Activated CD4-positive, CD25-positive, alpha-beta regulatory T cell treated with anti-CD3 and anti-CD28 coated beads, Interleukin-2, amount 50 U/mL, for 72 hours (primary cell): ENCODE data around the gene GGT5.
"Not testable (repeated sequence)": the region's sequence is repeated elsewhere in the genome, so short reads cannot be mapped to it uniquely, and the experiment has no call there.

Source experiments
- DNase-seq: peaks from one replicate; pipeline ENCODE4 v3.0.0; 2021

The GGT5 gene

GRCh38 chr22:24262185-24262749 lies 17.4 kb upstream of the GGT5 start:
- not testable (repeated sequence) for DNase-seq

GRCh38 chr22:24259459-24259858 lies 14.6 kb upstream of the GGT5 start:
- peak; percentile 69 for DNase-seq

- not testable (repeated sequence) for DNase-seq
Measured at GRCh38 chr22:24256736-24257135, 11.9 kb upstream of the GGT5 start.

GRCh38 chr22:24256136-24256535 lies 11.3 kb upstream of the GGT5 start:
- not testable (repeated sequence) for DNase-seq

- not testable (repeated sequence) for DNase-seq
Measured at GRCh38 chr22:24253126-24253525, 8.2 kb upstream of the GGT5 start.

GRCh38 chr22:24251286-24251685 lies 6.4 kb upstream of the GGT5 start:
- DNase-seq: not testable (repeated sequence)

GRCh38 chr22:24249413-24249812 lies 4.5 kb upstream of the GGT5 start:
- not testable (repeated sequence) for DNase-seq

- not testable (repeated sequence) for DNase-seq
Measured at GRCh38 chr22:24248611-24249010, 3.7 kb upstream of the GGT5 start.

GRCh38 chr22:24247564-24248344 lies 2.9 kb upstream of the GGT5 start:
- peak; percentile 50 for DNase-seq

GRCh38 chr22:24247011-24247507 lies 2.2 kb upstream of the GGT5 start:
- no peak for DNase-seq

GRCh38 chr22:24245584-24246561 lies 991 bp upstream of the GGT5 start:
- not testable (repeated sequence) for DNase-seq

GRCh38 chr22:24244144-24244787 lies 616 bp downstream of the GGT5 start:
- no peak for DNase-seq

GRCh38 chr22:24243417-24243816 lies 1.5 kb downstream of the GGT5 start:
- DNase-seq: not testable (repeated sequence)

GRCh38 chr22:24240985-24241692 lies 3.7 kb downstream of the GGT5 start:
- DNase-seq: not testable (repeated sequence)

- no peak for DNase-seq
Measured at GRCh38 chr22:24240381-24240780, 4.5 kb downstream of the GGT5 start.

GRCh38 chr22:24238101-24238694 lies 6.7 kb downstream of the GGT5 start:
- not testable (repeated sequence) for DNase-seq

GRCh38 chr22:24236656-24237055 lies 8.2 kb downstream of the GGT5 start:
- DNase-seq: no peak

- no peak for DNase-seq
Measured at GRCh38 chr22:24235315-24235714, 9.6 kb downstream of the GGT5 start.

- no peak for DNase-seq
Measured at GRCh38 chr22:24233816-24234215, 11.1 kb downstream of the GGT5 start.

- DNase-seq: no peak
Measured at GRCh38 chr22:24233235-24233634, 11.6 kb downstream of the GGT5 start.

GRCh38 chr22:24232725-24233124 lies 12.2 kb downstream of the GGT5 start:
- no peak for DNase-seq
